DOHH2 (cell line): ENCODE measurements around the gene ZNF408.
"Not testable (repeated sequence)": the region's sequence is repeated elsewhere in the genome, so short reads cannot be mapped to it uniquely, and the experiment has no call there.

ENCODE experiments used
- H3F3A ChIP-seq: fragments of 200-600 bp; sonication (generic), shearing (Covaris generic); 2 replicates; pipeline ENCODE4 v1.6.0; 2016; ENCODE audit warnings: antibody characterized with exemption, mild to moderate bottlenecking; ENCODE audit not compliant: control insufficient read depth, insufficient read depth
- H3K27ac ChIP-seq: fragments of 200-600 bp; sonication (generic); 2 replicates; pipeline ENCODE4 v1.5.1; 2014; ENCODE audit warnings: low read depth, mild to moderate bottlenecking, low read length, moderate library complexity
- H3K27me3 ChIP-seq: fragments of 200-600 bp; sonication (generic); 2 replicates; pipeline ENCODE4 v1.6.1; 2014; ENCODE audit warnings: mild to moderate bottlenecking, low read length, mixed read lengths; ENCODE audit not compliant: control insufficient read depth
- H3K36me3 ChIP-seq: fragments of 200-600 bp; sonication (generic); 2 replicates; pipeline ENCODE4 v1.6.1; 2014; ENCODE audit warnings: mild to moderate bottlenecking, low read length, moderate library complexity, mixed read lengths; ENCODE audit not compliant: control insufficient read depth
- H3K4me1 ChIP-seq: fragments of 200-600 bp; sonication (generic); 2 replicates; pipeline ENCODE4 v1.6.1; 2014; ENCODE audit warnings: mild to moderate bottlenecking, low read length, mixed read lengths; ENCODE audit not compliant: control insufficient read depth
- H3K4me2 ChIP-seq: fragments of 200-600 bp; sonication (generic); 2 replicates; pipeline ENCODE4 v1.6.0; 2014; ENCODE audit warnings: mild to moderate bottlenecking, low read length, moderate library complexity
- H3K4me3 ChIP-seq: fragments of 200-600 bp; sonication (generic); 2 replicates; pipeline ENCODE4 v1.5.1; 2014; ENCODE audit warnings: mild to moderate bottlenecking, low read length, mixed read lengths
- H3K79me2 ChIP-seq: fragments of 200-600 bp; sonication (generic); 2 replicates; pipeline ENCODE4 v1.6.1; 2014; ENCODE audit warnings: mild to moderate bottlenecking, low read length, mixed read lengths; ENCODE audit not compliant: control insufficient read depth
- H3K9me2 ChIP-seq: fragments of 200-600 bp; sonication (generic); replicated peaks from 2 replicates; pipeline ENCODE4 v1.6.1; 2014; ENCODE audit warnings: mild to moderate bottlenecking, low read length, mixed read lengths; ENCODE audit not compliant: control insufficient read depth
- H3K9me3 ChIP-seq: fragments of 200-600 bp; sonication (generic); 2 replicates; pipeline ENCODE4 v1.6.1; 2014; ENCODE audit warnings: antibody characterized with exemption, low read length, mixed read lengths; ENCODE audit not compliant: control insufficient read depth, insufficient read depth
- H4K20me1 ChIP-seq: fragments of 200-600 bp; sonication (generic); 2 replicates; pipeline ENCODE4 v1.6.0; 2014; ENCODE audit warnings: low read depth, mild to moderate bottlenecking, antibody characterized with exemption, low read length, moderate library complexity; ENCODE audit not compliant: control insufficient read depth, insufficient read depth
- EZH2phosphoT487 ChIP-seq: fragments of 200-600 bp; sonication (generic); IDR thresholded peaks from 2 replicates; pipeline ENCODE4 v1.6.1; 2017; ENCODE audit warnings: borderline replicate concordance, mild to moderate bottlenecking, antibody characterized with exemption, low read length, moderate library complexity, mixed read lengths
- TF ChIP-seq, protein P1 (sequence below): fragments of 200-600 bp; sonication (generic); IDR thresholded peaks from one replicate; pipeline ENCODE4 v1.5.1; 2014; ENCODE audit warnings: antibody characterized with exemption, mild to moderate bottlenecking, low read depth, low read length; ENCODE audit not compliant: poor library complexity, severe bottlenecking

ZNF408 gene

DNA sequence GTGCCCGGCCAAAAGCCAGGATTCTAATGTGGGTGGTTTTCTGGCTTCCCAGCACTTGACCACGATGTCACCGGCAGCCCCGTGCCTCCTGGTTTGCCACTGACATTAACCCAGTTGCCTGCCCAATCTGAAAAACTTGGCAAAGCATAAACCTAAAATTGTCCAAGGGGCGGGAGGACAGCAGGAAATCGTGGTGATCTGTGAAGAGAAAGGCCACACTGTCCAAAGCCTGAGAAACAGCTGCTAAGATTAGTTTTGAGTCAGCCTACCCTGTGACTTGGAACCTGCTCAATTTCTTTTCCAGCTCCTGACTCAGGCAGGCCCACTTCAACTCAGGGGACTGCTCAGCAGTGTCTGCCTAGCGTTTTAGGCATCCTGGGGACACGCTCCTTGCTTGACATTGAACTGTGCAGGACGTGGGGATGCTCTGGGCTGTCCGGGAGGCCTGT, 10.0 kb downstream of the ZNF408 start:
- Histone ChIP-seq H3K27ac (no peak overlapping the region), H3K79me2 (no peaks in the 10 kb centered on the region; the same call in 1 of the 2 replicates), H3F3A (no peaks in the 10 kb centered on the region; the same call in 1 of the 2 replicates), H3K4me2 (no peak overlapping the region), H3K9me2 (no peaks in the 10 kb centered on the region), H4K20me1 (no peaks in the 10 kb centered on the region), H3K4me3 (no peak overlapping the region), H3K27me3 (no peaks in the 10 kb centered on the region), H3K4me1 (no peaks in the 10 kb centered on the region), H3K36me3 (peaks cover 18% of the 10 kb centered on the region), H3K9me3 (no peaks in the 10 kb centered on the region)
- TF ChIP-seq EZH2phosphoT487, result no peak

DNA sequence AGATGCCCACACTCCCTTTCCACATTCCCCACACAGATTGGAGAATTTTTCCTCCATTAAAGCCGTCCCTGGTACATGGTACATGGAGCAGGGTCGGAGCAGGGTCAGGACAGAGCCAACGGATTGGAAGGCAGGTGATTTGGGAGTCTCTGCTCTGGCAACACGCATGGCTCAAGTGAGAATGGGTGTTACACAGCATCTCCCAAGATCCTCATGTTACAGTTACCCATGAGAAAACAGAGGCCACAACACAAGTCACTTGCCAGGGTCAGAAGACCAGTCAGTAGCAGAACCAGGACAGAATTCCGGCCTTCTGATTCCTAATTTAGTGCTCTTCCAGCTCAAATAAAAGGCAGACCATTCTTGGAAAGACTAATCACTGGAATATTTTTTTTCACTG, 10.5 kb downstream of the ZNF408 start:
- Histone ChIP-seq H3K9me2 (no peaks in the 10 kb centered on the region), H3K4me3 (no peak overlapping the region), H3K36me3 (peaks cover 15% of the 10 kb centered on the region), H3F3A (no peaks in the 10 kb centered on the region; the same call in 1 of the 2 replicates), H3K79me2 (no peaks in the 10 kb centered on the region; the same call in 1 of the 2 replicates), H3K9me3 (no peaks in the 10 kb centered on the region), H4K20me1 (no peaks in the 10 kb centered on the region), H3K27ac (no peak overlapping the region), H3K4me1 (no peaks in the 10 kb centered on the region), H3K27me3 (no peaks in the 10 kb centered on the region), H3K4me2 (no peak overlapping the region)
- TF ChIP-seq, protein P1, sequence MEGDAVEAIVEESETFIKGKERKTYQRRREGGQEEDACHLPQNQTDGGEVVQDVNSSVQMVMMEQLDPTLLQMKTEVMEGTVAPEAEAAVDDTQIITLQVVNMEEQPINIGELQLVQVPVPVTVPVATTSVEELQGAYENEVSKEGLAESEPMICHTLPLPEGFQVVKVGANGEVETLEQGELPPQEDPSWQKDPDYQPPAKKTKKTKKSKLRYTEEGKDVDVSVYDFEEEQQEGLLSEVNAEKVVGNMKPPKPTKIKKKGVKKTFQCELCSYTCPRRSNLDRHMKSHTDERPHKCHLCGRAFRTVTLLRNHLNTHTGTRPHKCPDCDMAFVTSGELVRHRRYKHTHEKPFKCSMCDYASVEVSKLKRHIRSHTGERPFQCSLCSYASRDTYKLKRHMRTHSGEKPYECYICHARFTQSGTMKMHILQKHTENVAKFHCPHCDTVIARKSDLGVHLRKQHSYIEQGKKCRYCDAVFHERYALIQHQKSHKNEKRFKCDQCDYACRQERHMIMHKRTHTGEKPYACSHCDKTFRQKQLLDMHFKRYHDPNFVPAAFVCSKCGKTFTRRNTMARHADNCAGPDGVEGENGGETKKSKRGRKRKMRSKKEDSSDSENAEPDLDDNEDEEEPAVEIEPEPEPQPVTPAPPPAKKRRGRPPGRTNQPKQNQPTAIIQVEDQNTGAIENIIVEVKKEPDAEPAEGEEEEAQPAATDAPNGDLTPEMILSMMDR, result no peak
- no peak for TF ChIP-seq EZH2phosphoT487

- Histone ChIP-seq H3K36me3 (no peaks in the 10 kb centered on the region), H3K79me2 (no peaks in the 10 kb centered on the region), H3K9me2 (no peaks in the 10 kb centered on the region), H3K4me3 (no peak overlapping the region), H3K9me3 (no peaks in the 10 kb centered on the region), H3K27me3 (no peaks in the 10 kb centered on the region), H3K4me1 (peaks cover under 1% of the 10 kb centered on the region; the same call in 1 of the 2 replicates), H3K4me2 (no peak overlapping the region), H4K20me1 (no peaks in the 10 kb centered on the region), H3K27ac (no peak overlapping the region), H3F3A (no peaks in the 10 kb centered on the region; the same call in 1 of the 2 replicates)
- TF ChIP-seq, protein P1, result no peak
- TF ChIP-seq EZH2phosphoT487, result no peak
Measured at GRCh38 chr11:46712874-46713576, 12.2 kb downstream of the ZNF408 start.

- not testable (repeated sequence) for H3K9me3 ChIP-seq, H3K4me3 ChIP-seq, H3K4me2 ChIP-seq, H3K79me2 ChIP-seq, H3K27ac ChIP-seq, H3F3A ChIP-seq, H3K4me1 ChIP-seq, H4K20me1 ChIP-seq, H3K36me3 ChIP-seq, H3K9me2 ChIP-seq, H3K27me3 ChIP-seq
Measured at GRCh38 chr11:46717825-46718154, 17.0 kb downstream of the ZNF408 start.
